Measurements from ENCODE around the gene SRI. TPM values are rescaled to one million over a fixed set of nuclear protein-coding genes. Genes with fewer than 3 reads are reported as not detected.

Gene SRI
- total RNA-seq, 2 donors from 2014 or later, result 89.9 to 94.7 TPM

DNA sequence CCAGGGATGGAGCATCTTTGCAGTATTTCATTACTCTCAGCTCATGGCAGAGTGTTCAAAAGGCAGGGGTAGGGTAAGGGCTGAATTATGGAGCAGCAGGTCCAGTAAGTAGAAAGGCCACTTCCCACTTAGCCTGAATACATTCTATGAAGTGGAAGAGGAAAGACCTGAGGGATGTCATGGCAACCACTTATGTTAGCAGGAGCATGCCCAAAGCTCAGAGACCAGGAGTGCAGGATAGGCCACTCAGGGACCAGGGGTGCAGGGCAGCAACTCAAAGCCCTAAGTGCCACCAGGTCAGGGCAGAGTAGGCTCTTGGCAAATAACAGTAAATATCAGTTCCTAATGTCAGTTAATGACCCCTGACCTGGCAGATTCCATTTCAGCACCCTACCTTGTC lies 3.6 kb downstream of the SRI start:
- H3K4me1 ChIP-seq (ENCODE audit: control insufficient read depth, insufficient read depth, low read length), result peaks cover 3% of the 10 kb centered on the region
- H3K36me3 ChIP-seq (ENCODE audit: control insufficient read depth, insufficient read depth, low read length), result peaks cover 39% of the 10 kb centered on the region
- TF ChIP-seq, protein P1, sequence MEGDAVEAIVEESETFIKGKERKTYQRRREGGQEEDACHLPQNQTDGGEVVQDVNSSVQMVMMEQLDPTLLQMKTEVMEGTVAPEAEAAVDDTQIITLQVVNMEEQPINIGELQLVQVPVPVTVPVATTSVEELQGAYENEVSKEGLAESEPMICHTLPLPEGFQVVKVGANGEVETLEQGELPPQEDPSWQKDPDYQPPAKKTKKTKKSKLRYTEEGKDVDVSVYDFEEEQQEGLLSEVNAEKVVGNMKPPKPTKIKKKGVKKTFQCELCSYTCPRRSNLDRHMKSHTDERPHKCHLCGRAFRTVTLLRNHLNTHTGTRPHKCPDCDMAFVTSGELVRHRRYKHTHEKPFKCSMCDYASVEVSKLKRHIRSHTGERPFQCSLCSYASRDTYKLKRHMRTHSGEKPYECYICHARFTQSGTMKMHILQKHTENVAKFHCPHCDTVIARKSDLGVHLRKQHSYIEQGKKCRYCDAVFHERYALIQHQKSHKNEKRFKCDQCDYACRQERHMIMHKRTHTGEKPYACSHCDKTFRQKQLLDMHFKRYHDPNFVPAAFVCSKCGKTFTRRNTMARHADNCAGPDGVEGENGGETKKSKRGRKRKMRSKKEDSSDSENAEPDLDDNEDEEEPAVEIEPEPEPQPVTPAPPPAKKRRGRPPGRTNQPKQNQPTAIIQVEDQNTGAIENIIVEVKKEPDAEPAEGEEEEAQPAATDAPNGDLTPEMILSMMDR (conservative IDR thresholded peaks at IDR 0.05), result no peak
- Mint-ChIP-seq H3K9me3 (no peaks in the 10 kb centered on the region), H3K4me1 (peaks cover 29% of the 10 kb centered on the region), H3K36me3 (ENCODE audit: low read depth) (peaks cover 34% of the 10 kb centered on the region), H3K4me3 (no peak overlapping the region), H3K27me3 (ENCODE audit: insufficient read depth) (peaks cover 1% of the 10 kb centered on the region), H3K27ac (no peak overlapping the region)
- no peak for DNase-seq
- H3K4me3 ChIP-seq (ENCODE audit: low read length), result no peak overlapping the region
- H3K27me3 ChIP-seq (ENCODE audit: control insufficient read depth, insufficient read depth, low read length, poor library complexity, severe bottlenecking), result no peaks in the 10 kb centered on the region
- no peaks in the 10 kb centered on the region for H3K9me3 ChIP-seq (ENCODE audit: control insufficient read depth, low read length)
- no peak overlapping the region for H3K9ac ChIP-seq (ENCODE audit: extremely low read depth, low read length, poor library complexity, severe bottlenecking)
- no peak overlapping the region for H3K27ac ChIP-seq (ENCODE audit: low read depth, low read length)

DNA sequence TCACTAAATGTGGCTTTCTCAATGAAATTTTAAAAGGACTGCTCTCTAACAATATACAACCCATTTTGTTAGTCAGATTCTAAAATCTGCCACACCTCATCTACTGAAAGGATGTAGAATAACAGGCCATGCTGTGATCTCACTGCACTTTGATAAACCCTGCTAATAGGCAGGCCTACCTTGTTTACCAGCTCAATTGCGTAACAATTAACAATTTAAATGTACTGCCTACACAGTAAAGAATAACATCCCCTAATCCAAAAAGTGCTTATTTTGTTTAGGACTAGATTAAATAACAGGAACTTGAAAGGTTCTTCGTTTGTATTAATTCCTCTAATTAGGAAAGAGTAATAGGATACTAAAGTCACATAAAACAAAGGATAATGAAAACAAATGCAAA lies 4.5 kb downstream of the SRI start:
- Mint-ChIP-seq H3K4me3 (no peak overlapping the region), H3K36me3 (ENCODE audit: low read depth) (peaks cover 36% of the 10 kb centered on the region), H3K9me3 (no peaks in the 10 kb centered on the region), H3K4me1 (peaks cover 29% of the 10 kb centered on the region), H3K27ac (no peak overlapping the region), H3K27me3 (ENCODE audit: insufficient read depth) (no peaks in the 10 kb centered on the region)
- DNase-seq, result no peak
- Histone ChIP-seq H3K9me3 (ENCODE audit: control insufficient read depth, low read length) (no peaks in the 10 kb centered on the region), H3K9ac (ENCODE audit: extremely low read depth, low read length, poor library complexity, severe bottlenecking) (no peak overlapping the region), H3K27ac (ENCODE audit: low read depth, low read length) (no peak overlapping the region), H3K36me3 (ENCODE audit: control insufficient read depth, insufficient read depth, low read length) (peaks cover 43% of the 10 kb centered on the region), H3K4me3 (ENCODE audit: low read length) (no peak overlapping the region), H3K4me1 (ENCODE audit: control insufficient read depth, insufficient read depth, low read length) (peaks cover 3% of the 10 kb centered on the region), H3K27me3 (ENCODE audit: control insufficient read depth, insufficient read depth, low read length, poor library complexity, severe bottlenecking) (no peaks in the 10 kb centered on the region)
- TF ChIP-seq, protein P1 (conservative IDR thresholded peaks at IDR 0.05), result no peak
- 76% methylated on average over 1 of the region's 2 CpGs; no CpG with 5 or more reads in 1 of the 2 experiments for WGBS, 2 experiments (ENCODE audit: insufficient coverage in 1 of 2, insufficient read length in 1 of 2)

DNA sequence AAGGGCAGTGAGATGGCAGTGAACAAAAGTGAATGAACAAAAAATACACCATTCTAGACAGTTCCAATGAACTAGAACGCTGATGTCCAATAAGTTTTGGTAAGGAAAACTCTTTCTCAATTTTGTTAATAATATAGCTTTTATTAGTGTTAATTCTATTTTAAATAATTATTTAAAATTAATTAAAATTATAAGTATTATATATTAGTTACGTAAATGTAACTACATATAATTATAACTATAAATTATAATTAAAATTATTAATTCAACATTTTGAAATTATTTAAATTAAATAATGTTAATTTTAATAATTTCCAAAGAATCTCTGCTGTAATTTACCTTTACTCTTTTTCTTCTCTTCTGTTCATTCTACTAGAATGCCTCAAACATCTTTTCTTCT lies 5.4 kb downstream of the SRI start:
- WGBS, 2 experiments (ENCODE audit: insufficient coverage in 1 of 2, insufficient read length in 1 of 2), result 100% methylated on average over 1 of the region's 2 CpGs; no CpG with 5 or more reads in 1 of the 2 experiments
- Mint-ChIP-seq H3K4me1 (peaks cover 29% of the 10 kb centered on the region), H3K36me3 (ENCODE audit: low read depth) (peaks cover 44% of the 10 kb centered on the region), H3K4me3 (no peak overlapping the region), H3K27ac (no peak overlapping the region), H3K27me3 (ENCODE audit: insufficient read depth) (no peaks in the 10 kb centered on the region), H3K9me3 (no peaks in the 10 kb centered on the region)
- Histone ChIP-seq H3K27me3 (ENCODE audit: control insufficient read depth, insufficient read depth, low read length, poor library complexity, severe bottlenecking) (no peaks in the 10 kb centered on the region), H3K9me3 (ENCODE audit: control insufficient read depth, low read length) (no peaks in the 10 kb centered on the region), H3K27ac (ENCODE audit: low read depth, low read length) (no peak overlapping the region), H3K9ac (ENCODE audit: extremely low read depth, low read length, poor library complexity, severe bottlenecking) (no peak overlapping the region), H3K36me3 (ENCODE audit: control insufficient read depth, insufficient read depth, low read length) (peaks cover 52% of the 10 kb centered on the region), H3K4me1 (ENCODE audit: control insufficient read depth, insufficient read depth, low read length) (peaks cover 3% of the 10 kb centered on the region), H3K4me3 (ENCODE audit: low read length) (no peak overlapping the region)
- TF ChIP-seq, protein P1 (conservative IDR thresholded peaks at IDR 0.05), result no peak
- no peak for DNase-seq
